GM12892 (cell line): ENCODE results near the gene CNTNAP2.

Experiments used
- POLR2A ChIP-seq: IDR thresholded peaks from 2 replicates; pipeline ENCODE4 v1.6.1; 2011; ENCODE audit warnings: low read depth, low read length, control low read depth
- POLR2AphosphoS5 ChIP-seq: IDR thresholded peaks from 2 replicates; pipeline ENCODE4 v1.6.1; 2011; ENCODE audit warnings: low read depth, low read length, control low read depth
- TAF1 ChIP-seq: IDR thresholded peaks from 2 replicates; pipeline ENCODE4 v1.6.1; 2011; ENCODE audit warnings: low read depth, mild to moderate bottlenecking, control low read depth, low read length, borderline replicate concordance

GRCh38 chr7:146773506-146773905 is 656.9 kb downstream of the CNTNAP2 start:
- TF ChIP-seq POLR2AphosphoS5 (no peak), POLR2A (no peak), TAF1 (no peak)
